Kidney (tissue), 14 donors: ENCODE data around the gene LYPD4. TPM values are rescaled to one million over a fixed set of nuclear protein-coding genes. Genes with fewer than 3 reads are reported as not detected.

Experiments
- DNase-seq, 5 donors: peaks; one replicate each; pipeline ENCODE4 v3.0.0-alpha.2; 2013 to 2020
- FAIRE-seq: peaks from 2 replicates; lab custom pipeline; 2012; peaks lifted over from hg19 to GRCh38; lab: Jason Lieb, UNC
- H3K27ac ChIP-seq, 2 donors: one replicate each; pipeline ENCODE4 v1.7.0; 2013; ENCODE audit warnings: low read depth in 2 of 2, low read length in 2 of 2, inconsistent platforms in 1 of 2
- H3K27me3 ChIP-seq: one replicate; pipeline ENCODE4 v1.7.1; 2013; ENCODE audit warnings: low read length, inconsistent platforms; ENCODE audit not compliant: control insufficient read depth, insufficient read depth
- H3K36me3 ChIP-seq, 3 donors: one replicate each; pipeline versions ENCODE4 v1.7.0 to v1.7.1; 2013; ENCODE audit warnings: low read length in 3 of 3, control low read depth in 1 of 3, inconsistent platforms in 1 of 3; ENCODE audit not compliant: insufficient read depth in 3 of 3, control insufficient read depth in 2 of 3
- H3K4me1 ChIP-seq, 3 donors: one replicate each; pipeline versions ENCODE4 v1.7.0 to v1.7.1; 2013; ENCODE audit warnings: low read length in 3 of 3, inconsistent platforms in 1 of 3, low read depth in 1 of 3; ENCODE audit not compliant: control insufficient read depth in 2 of 3, insufficient read depth in 2 of 3
- H3K4me3 ChIP-seq, 3 donors: one replicate each; pipeline versions ENCODE4 v1.7.0 to v1.8.1; 2013; ENCODE audit warnings: low read length in 3 of 3, control low read depth in 1 of 3, inconsistent platforms in 1 of 3
- H3K9ac ChIP-seq, 3 donors: one replicate each; pipeline versions ENCODE4 v1.7.0 to v1.7.1; 2013; ENCODE audit warnings: low read length in 3 of 3, control low read depth in 1 of 3, inconsistent platforms in 1 of 3
- H3K9me3 ChIP-seq, 3 donors: one replicate each; pipeline versions ENCODE4 v1.7.0 to v1.7.1; 2013; ENCODE audit warnings: low read length in 3 of 3, control low read depth in 1 of 3, inconsistent platforms in 1 of 3; ENCODE audit not compliant: control insufficient read depth in 2 of 3, insufficient read depth in 1 of 3
- intact Hi-C: fragments of 100-400 bp; cut with DNase I; formaldehyde crosslinking; loops from one replicate; pipeline ENCODE4 v1.11.1; 2022
- polyA plus RNA-seq: library from polyadenylated mRNA; stranded (reverse); fragments of 350-450 nt; fragmentation: Illumina TruSeq; extraction: RNeasy Lipid Tissue Mini Kit (QIAGEN cat#74804); gene quantifications from one replicate; pipeline ENCODE4 v1.2.3, GENCODE V29; 2014; ENCODE audit warnings: low read depth, low replicate concordance; ENCODE audit not compliant: insufficient read depth
- total RNA-seq: library from RNA; stranded (reverse); fragmentation: NEBNext Ultra II Directional; extraction: Animal tissue kit (Norgen Biotek cat#: 25700); gene quantifications from one replicate; pipeline ENCODE4 v1.2.1, GENCODE V29; 2021
- TF ChIP-seq, protein P1 (sequence below): IDR thresholded peaks from 3 replicates; pipeline ENCODE4 v1.5.1; 2012; ENCODE audit warnings: mild to moderate bottlenecking, moderate library complexity, borderline replicate concordance; ENCODE audit not compliant: insufficient read depth; ENCODE audit errors: extremely low read depth
- donor health status: control.
- donor health status: control.
- donor health status: control.
- donor health status: control.
- donor health status: control.
- donor health status: DM: yes; HTN: yes; CAD: no.
- donor health status: Normal renal cell carcinoma (clear cell type).

LYPD4 gene
- total and polyA plus RNA-seq, 2 donors from 2014 or later, result not detected

GRCh38 chr19:41816761-41817160, 27.7 kb downstream of the LYPD4 start:
- DNase-seq (no peak), FAIRE-seq (no peak)
- Histone ChIP-seq H3K9me3 (peaks cover 0 to 3% (median 0%) of the 10 kb centered on the region in 3 donors), H3K27ac (no peak overlapping the region), H3K27me3 (no peaks in the 10 kb centered on the region), H3K4me3 (no peak overlapping the region), H3K4me1 (no peaks in the 10 kb centered on the region), H3K36me3 (no peaks in the 10 kb centered on the region), H3K9ac (no peak overlapping the region)
- intact Hi-C loops, result no loop called here
- TF ChIP-seq, protein P1, sequence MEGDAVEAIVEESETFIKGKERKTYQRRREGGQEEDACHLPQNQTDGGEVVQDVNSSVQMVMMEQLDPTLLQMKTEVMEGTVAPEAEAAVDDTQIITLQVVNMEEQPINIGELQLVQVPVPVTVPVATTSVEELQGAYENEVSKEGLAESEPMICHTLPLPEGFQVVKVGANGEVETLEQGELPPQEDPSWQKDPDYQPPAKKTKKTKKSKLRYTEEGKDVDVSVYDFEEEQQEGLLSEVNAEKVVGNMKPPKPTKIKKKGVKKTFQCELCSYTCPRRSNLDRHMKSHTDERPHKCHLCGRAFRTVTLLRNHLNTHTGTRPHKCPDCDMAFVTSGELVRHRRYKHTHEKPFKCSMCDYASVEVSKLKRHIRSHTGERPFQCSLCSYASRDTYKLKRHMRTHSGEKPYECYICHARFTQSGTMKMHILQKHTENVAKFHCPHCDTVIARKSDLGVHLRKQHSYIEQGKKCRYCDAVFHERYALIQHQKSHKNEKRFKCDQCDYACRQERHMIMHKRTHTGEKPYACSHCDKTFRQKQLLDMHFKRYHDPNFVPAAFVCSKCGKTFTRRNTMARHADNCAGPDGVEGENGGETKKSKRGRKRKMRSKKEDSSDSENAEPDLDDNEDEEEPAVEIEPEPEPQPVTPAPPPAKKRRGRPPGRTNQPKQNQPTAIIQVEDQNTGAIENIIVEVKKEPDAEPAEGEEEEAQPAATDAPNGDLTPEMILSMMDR, result no peak

- FAIRE-seq, result no peak
- Histone ChIP-seq H3K27ac (no peak overlapping the region), H3K4me3 (no peak overlapping the region), H3K9me3 (no peaks in the 10 kb centered on the region), H3K36me3 (no peaks in the 10 kb centered on the region), H3K4me1 (no peaks in the 10 kb centered on the region), H3K9ac (no peak overlapping the region), H3K27me3 (no peaks in the 10 kb centered on the region)
- TF ChIP-seq, protein P1, result no peak
- DNase-seq, result no peak
- intact Hi-C loops, result no loop called here
These were observed 29.2 kb downstream of the LYPD4 start for GRCh38 chr19:41815301-41815700.

GRCh38 chr19:41813911-41814310, 30.6 kb downstream of the LYPD4 start:
- Histone ChIP-seq H3K9me3 (no peaks in the 10 kb centered on the region), H3K9ac (no peak overlapping the region), H3K4me1 (no peaks in the 10 kb centered on the region), H3K27me3 (no peaks in the 10 kb centered on the region), H3K4me3 (no peak overlapping the region), H3K36me3 (no peaks in the 10 kb centered on the region), H3K27ac (no peak overlapping the region)
- TF ChIP-seq, protein P1, result no peak
- intact Hi-C loops, result no loop called here
- no peak for DNase-seq
- FAIRE-seq, result no peak

GRCh38 chr19:41811981-41812380, 32.5 kb downstream of the LYPD4 start:
- Histone ChIP-seq H3K4me3 (no peak overlapping the region), H3K9ac (no peak overlapping the region), H3K4me1 (no peaks in the 10 kb centered on the region), H3K27ac (no peak overlapping the region), H3K27me3 (no peaks in the 10 kb centered on the region), H3K36me3 (no peaks in the 10 kb centered on the region), H3K9me3 (no peaks in the 10 kb centered on the region)
- DNase-seq, result no peak
- intact Hi-C loops, result no loop called here
- TF ChIP-seq, protein P1, result no peak
- no peak for FAIRE-seq
